Measurements from ENCODE around the gene GMIP.
A peak's percentile ranks its signal among the peaks of the same experiment; 100 is the strongest.
"Not testable (repeated sequence)": the region's sequence is repeated elsewhere in the genome, so short reads cannot be mapped to it uniquely, and the experiment has no call there.

The GMIP gene

DNA sequence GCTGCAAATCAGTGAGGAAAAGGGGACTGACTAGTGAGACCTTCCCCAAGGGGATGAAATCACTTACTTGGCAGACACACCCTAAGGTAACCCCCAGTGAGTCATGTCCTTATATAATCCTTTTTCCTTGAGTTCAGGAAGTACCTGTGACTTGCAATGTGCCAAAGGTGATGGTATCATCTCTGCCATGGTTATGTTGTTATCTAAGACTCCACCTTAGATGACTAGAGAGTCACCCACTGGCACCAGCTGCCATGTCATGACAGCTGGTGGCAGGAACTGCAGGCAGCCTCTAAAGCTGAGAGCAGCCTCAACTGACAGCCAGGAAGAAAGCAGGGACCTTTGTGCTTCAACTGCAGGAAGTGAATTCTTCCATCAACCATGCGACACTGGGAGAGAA lies 37.4 kb downstream of the GMIP start:
- peak; percentile 35 for DNase-seq

DNA sequence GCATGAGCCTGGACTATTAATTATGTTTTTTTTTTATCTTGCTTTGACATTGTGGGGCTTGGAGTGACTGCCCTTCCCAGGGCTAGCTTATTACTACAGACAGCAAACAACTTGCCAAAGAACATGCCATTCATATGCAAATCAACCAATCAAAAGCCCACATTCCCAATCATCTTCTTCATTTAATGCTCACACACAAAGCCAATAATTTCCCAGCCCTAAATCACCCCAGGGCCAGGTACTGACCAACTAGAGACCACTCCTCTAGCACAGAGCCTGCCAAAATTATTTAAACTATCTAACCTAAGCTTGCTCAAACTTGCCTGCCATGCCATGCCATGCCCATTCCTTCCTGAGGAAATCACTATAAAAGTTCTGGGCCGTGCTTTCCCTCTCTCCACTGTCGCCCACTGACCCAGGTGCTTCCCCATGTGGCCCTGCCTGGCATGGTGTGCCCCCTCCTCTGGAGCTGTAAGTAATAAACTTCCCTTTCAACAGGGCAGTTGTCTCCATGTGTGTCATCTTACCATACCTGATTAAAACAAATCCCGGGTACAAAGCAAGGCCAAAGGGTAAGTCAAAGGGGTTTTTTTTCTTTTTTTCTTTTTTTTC lies 40.6 kb downstream of the GMIP start:
- DNase-seq = no peak

DNA sequence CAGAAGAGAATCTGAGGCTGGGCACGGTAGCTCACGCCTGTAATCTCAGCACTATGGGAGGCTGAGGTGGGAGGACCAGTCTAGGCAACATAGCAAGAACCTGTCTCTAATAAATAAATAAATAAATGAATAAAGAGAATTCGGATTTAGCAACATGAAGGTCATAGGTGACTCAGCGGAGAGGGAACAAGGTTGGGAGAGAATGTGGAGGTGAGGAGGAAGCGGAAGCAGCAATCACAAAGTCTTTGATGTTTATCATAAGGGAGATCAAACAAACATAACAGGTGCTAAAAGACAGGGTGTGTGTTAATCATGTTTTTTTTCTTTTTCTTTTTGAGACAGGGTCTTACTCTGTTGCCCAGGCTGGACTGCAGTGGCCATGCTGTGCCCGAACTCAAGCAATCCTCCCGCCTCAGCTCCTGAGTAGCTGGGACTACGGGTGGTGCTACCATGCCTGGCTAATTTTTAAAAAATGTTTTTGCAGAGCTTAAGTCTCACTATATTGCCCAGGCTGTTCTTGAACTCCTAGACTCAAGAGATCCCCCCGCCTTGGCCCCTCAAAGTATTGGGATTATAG lies 41.2 kb downstream of the GMIP start:
- DNase-seq = no peak

DNA sequence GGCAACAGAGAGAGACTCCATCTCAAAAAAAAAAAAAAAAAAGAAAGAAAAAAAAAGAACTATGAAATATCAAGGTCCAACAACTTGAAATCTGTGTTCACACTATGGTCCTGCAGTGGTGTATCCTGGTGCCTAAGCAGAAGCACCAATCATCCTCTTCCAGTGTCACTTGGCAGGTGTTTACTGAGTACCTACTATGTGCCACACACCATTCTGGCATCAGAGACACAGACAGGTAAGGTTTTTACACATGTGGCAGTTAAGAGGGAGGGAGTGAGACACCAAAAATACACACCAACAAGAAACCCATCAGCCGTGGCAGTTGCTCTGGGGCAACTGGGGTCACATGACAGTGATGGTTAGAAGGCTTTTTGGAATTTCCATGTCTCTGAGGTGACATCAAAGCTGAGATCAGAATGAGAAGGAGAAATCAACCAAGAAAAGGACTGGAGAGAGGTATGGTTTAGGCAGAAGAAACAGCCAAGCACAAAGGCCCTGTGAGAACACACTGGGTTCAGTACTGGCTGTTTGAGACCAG lies 42.6 kb downstream of the GMIP start:
- no peak for DNase-seq

DNA sequence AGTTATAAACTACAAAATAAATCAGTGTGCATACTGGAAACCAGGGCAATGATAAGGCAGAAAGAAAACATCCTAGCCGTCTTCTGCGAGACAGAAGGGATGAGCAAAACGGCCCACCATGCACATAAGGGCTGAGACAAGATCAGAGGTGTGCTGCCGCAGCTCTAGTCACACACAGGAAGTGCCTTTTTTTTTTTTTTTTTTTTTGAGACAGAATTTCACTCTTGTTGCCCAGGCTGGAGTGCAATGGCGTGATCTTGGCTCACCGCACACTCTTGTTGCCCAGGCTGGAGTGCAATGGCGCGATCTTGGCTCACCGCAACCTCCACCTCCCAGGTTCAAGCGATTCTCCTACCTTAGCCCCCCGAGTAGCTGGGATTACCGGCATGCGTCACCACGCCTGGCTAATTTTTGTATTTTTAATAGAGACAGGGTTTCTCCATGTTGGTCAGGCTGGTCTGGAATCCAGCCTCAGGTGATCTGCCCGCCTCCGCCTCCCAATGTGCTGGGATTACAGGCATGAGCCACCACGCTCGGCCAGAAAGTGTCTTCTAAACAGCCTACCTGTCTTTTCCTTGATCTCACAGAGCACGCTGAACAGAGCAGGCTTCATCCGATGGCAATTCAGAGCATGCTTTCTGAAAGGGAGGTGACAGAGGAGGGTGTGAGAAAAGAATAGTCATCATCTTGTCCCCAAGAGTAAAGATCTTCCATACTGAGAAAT lies 44.6 kb downstream of the GMIP start:
- DNase-seq = not testable (repeated sequence)

DNA sequence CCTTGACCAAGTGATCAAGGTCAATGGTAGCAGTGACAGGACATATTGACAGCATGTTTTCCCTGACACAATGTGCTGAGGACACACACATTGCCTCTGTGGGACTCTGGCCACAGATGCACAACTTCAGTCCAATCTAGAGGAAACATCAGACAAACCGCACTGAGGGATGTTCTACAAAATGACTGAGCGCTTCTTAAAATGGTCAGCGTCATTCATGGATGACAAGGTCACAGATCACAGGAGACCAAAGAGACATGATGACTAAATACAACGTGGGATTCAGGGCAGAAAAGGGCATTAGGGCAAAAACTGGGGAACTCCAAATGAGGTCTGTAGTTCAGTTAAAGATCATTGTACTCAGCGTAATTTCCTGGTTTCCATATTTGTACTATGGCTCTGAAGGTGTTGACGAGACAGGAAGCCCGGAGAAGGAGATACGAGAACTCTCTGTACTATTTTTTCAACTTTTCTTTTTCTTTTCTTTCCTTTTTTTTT lies 45.6 kb downstream of the GMIP start:
- peak; percentile 58 for DNase-seq

DNA sequence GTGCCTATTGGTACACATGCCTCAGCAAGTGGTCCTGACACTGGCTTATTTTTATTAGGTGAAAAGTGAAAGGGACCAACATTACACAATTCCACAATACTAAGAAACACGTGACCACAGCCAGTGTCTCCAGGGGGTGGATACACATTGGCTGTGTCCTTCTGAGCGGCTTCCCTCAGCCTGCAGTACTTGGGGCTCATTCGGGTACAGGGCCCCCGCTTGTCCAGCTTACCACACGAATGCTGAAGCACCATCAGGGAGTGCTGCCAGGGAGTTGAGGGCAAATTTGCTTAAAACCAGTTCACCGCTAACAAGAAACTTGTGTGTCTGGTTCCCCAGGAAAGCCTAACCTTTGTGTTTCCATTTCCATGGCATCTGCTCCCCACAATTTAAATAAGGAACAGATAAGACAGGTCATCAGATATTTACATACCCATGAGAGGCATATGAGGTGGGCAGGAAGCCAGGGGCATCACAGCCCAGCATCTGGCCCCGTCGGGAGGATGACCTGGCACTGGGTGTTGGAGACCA lies 48.2 kb downstream of the GMIP start:
- DNase-seq = peak; percentile 38

DNA sequence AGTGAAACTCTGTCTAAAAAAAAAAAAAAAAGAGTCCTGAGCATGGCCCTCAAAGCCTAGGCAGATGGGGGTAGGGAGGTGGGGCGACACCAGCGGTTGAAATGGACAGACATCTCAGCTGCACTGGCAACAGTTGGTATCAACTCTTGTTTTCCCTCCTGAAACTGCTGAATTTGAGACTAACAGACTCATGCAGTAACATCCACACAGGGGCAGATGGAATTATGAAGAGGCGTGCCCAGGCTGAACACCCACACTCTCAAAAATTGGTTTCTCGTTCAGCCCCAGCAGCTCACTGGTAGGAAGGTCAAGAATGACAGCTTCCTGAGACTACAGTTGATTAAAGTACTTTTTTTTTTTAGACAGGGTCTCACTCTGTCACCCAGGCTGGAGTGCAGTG lies 49.1 kb downstream of the GMIP start:
- DNase-seq = no peak

DNA sequence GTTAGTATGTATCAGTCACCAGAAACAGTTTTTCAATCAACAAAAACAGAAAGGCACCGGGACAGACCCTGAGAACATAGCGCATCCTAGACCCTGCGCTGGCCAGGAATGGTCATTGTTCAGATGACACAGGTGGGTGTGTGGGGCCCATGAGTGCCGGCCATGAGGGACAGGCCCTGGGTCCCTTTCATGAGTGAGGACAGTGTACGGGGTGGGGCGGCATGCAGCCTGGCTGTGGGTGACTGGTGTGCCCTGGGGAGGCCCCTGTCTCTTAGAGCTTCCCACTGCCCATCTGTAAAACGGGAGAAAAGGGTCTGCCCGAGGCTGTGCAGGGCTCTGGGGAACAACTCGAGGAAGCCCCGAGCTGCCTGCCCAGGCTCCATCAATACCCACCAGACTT lies 50.8 kb downstream of the GMIP start:
- no peak for DNase-seq

DNA sequence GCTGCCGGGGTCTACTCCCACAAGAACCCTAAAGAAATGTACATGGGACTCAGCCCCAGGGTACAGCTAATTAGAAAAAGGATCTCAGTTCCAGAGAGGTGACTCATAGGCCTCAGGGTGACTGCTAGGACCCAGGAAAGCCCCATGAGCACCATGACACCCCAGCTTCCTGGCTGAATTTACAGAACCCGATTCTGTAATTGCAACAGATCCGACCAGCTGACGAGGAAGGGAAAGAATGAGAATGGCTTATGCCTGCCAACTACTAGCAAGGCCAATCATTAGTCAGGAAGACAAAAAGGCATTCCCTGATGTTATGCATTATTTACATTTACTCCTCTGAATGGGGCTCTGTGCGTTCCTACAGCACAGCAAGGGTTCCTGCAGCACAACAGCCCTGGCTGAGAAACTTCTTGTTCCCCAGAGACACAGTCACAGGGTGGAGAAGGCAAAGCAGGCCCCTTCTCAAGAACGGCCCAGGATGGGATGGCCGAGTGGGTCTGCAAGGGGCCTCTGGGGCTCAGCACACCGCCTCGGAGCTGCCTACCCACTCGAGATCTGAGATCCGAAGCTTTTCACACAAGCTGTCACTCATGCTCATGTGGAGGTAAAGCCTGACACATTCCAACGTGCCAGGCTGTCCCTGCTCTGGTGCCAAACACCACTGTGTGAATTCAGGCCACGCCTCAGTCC lies 52.2 kb downstream of the GMIP start:
- DNase-seq = no peak

DNA sequence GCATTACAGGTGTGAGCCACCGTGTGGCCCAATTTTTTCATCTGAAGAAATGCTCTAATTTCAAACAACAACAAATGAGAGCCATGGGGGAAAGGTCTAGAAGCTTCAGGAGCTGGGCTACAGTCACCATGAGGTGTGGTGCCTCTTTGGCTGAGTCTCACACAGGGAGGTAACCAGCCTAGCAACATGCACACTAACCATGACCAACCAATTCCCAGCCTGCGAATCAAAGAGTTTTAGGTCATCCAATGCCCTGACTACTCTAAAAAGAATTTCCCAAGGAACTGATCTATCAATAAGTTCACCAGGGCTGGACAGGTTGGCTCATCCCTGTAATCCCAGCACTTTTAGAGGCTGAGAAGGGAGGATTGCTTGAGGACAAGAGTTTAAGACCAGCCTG lies 54.9 kb downstream of the GMIP start:
- no peak for DNase-seq

DNA sequence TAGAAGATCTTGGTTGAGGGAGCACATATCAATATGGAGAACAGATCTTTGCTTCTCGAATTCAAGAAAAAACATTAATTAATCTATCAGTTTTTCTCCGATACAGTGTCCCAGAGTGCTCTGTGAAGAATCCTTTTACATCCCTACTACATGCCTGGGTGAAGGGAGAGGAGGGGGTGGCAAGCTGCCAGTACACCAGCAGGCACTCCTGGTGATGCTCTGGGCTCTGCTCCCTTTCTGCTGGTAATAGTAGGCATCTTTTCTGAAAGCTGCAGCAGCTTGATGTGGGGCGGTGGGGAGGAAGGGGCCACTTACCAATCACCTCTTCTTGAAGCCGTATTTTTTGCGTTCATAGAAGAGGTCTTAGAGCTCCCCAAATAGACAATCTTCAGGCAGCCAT lies 55.7 kb downstream of the GMIP start:
- DNase-seq = no peak

DNA sequence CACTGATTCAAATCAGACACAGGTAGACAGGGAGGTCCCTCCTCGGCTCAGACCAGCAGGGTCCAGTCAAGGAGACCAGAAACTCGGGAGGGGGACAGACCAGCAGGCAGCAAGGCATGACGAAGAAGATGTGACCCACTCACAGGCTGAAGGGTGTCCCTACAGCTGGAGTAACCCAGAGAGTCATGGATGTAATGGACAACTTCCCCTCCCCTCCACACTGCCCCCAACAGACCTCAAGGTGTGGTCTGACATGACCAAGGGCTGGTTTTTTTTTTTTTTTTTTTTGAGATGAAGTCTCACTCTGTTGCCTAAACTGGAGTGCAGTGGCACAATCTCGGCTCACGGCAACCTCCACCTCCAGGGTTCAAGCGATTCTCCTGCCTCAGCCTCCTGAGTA lies 59.1 kb downstream of the GMIP start:
- DNase-seq = no peak

DNA sequence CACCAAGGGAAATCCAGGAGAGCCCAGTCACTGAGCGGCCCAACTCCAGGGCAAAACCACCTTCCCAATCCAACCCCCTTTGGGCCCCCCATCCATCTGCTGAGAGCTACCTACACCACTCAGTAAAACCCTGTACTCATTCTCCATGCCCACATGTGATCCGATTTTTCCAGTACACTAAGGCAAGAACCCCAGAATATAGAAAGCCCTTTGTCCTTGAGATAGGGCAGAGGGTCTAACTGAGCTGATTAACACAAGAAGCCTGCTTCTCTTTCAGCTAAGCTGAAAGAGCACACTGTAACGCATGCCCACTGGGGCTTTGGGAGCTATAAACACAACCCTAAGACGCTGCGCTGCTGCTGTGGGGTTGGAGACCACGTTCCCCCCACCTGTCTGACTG lies 61.0 kb downstream of the GMIP start:
- DNase-seq = no peak

DNA sequence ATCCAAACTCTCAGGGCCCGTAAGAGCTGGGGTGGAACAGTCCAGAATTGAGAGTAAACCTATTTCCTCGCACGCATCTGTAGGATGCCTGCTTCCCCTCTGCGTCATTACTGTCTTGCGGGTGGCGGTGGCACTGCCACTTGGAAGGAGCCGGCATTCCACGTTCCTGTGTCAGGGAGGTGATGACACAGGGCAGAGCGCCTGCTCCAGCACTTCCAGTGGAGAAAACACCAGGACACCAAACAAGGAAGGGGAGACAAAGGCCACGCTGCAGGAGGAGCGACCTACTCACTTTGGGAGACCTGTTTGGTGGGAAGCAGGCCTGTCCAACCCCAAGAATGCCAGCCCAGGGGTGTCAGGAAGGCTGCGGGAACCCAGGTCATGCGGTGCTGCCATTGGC lies 62.1 kb downstream of the GMIP start:
- DNase-seq = no peak

DNA sequence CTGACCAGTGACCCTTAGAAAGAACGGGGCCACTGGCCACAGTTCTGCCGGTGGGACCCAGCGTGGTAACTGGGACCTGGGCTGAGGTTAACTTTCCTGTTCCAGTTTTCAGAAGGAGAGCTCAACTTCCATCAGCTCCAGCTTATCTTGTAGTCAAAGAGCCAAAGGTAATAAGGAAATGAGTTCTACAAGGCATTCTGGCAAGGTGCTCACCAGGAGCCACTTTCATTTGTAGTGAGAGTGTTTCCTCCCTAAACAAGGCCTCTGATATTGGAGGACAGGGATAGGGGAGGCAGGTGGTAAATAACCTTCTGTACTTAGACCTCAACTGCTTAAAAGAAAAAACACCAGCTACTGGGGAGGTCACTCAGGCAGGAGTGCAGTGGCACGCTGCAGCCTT lies 63.0 kb downstream of the GMIP start:
- DNase-seq = no peak

DNA sequence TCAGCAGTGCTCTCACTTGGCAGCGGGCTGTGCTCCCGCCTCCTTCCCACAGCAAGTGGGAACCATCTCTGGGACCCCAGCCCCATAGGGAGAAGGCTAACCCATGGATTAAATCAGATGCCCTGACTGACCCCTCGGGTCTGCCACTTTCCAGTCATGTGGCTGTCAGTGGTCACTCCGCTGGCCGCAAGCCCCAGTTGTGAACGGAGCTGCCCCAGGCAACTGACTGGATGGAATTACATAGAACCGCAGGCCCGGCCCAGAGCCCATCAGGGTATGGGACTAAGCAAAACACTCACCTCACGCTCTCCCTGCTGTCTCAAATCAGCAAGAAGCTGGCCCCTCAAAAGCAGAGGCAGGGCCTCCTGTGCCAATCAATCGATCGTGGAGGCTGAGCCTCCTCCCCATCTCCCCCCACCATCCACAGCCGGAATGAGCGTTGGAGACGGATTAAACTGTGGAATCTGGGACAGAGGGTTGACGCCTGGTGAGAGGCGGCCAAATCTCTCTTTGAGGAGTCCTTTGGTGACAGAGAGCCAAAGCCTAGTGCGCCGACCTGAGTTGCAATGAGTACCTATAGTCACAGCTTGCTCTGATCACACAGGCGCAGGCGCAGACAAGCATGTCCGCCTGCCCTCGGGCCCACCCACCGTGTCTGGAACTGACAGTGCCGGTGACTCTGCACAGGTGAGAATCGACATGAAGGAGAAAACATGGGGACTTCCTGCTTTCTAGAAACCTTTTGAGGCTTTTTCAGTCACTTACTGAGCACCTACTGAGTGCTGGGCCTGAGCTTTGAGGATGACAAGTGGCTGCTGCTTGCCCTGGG lies 63.7 kb downstream of the GMIP start:
- DNase-seq = no peak
